CD4-positive, alpha-beta T cell treated with Interleukin-6 at 100 ng/mL for 8 hours (primary cell): ENCODE results near the gene RSPH6A.

Experiments used
- DNase-seq: peaks from one replicate; pipeline ENCODE4 v3.0.0-alpha.2; 2020; ENCODE audit warnings: mixed read lengths, low spot score

RSPH6A gene

DNA sequence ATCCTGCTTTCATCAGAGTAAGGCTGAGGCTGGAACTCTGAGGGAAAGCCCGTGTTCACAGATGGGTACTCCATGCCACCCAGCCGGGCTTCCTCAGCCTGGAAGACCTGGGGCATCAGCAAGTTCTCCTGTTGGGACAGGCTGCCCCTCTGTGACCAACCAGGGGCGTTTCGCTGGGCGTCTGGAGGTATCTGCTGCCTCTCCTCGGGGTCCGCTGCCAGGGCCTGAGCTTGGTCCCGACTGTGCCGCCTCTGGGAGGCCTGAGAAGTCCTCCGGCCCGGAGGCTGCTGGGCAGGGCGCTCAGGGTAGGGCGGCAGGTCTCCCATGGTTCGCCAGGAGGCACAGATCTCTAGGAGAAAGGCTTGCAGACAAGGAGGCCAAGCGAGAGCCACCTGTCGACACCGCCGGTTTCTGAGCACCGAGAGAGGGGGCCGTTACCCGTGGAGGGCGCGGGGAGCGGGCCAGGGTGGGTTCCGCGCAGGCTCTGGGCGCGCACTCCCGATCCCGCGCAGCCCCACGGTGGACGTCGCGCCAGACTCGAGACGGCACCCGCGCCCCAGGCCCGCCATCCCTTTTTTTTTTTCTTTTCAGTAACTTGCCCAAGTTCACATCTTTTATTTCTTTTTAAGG is at the start of gene RSPH6A:
Gene RSPH6A, minus strand, starts transcription at position 458 of the 630 bp plus-strand sequence. Its CDS starts 132 bp downstream, at position 326.
- DNase-seq: no peak

DNA sequence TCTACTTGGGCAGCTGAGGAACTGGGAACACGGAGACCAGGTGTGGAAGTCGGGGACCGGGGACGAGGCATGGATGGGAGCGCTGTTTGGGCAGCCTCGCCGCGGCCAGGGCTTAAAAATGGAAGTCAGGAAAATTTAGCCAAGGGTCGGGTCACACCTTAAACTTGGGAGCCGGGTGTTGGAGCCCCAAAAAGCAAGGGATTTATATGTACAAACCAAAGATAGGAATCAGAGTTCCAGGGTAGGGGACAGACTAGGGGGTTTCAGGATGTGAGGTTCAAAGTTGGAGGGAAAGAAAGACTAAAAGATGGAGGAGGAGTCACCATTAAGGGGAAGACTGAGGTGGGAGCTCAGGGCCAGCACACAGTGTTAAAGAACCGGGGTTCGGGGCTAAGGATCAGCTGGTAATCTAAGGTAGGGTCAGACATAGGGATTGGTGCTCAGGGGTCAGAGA is 49.5 kb upstream of the RSPH6A start:
- no peak for DNase-seq

DNA sequence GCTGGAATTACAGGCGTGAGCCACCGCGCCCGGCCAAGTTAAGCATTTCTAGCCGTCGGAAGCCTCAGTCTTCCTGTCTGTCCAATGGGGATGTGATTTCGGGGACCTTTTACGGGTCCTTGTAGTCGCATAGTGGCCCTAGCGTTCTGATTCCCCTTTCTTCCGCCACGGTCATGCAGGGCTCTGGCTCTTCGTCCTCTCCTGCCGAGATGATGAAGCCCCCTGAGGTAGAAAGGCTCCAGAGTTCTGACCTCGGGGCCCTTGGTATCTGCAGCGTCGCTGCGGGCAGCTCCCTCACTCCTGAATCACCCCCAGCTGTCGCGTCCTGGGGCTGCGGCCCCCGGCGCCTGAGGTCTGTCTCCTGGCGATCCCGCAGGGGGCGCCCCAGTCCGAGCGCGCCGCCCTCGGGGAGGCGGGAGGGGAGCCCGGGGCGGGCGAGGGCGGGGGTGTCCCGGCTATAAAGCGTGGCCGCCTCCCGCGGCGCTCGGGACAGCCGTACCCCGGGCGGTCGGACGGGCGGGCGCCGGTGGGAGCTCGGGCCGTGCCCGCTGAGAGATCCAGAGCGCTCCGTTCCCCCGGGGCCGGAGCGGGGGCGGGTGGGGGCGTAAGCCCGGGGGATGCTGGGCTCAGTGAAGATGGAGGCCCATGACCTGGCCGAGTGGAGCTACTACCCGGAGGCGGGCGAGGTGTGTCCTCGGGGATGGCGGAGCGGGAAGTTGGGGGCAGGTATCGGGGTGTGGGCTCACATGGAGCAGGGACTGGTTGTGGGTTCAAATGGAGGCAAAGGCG is 48.9 kb upstream of the RSPH6A start, which contains the start of gene FOXA3:
Gene FOXA3, plus strand, starts transcription at position 487 of the 789 bp plus-strand sequence. Its CDS starts 131 bp downstream, at position 618.
- peak; percentile 47 for DNase-seq

DNA sequence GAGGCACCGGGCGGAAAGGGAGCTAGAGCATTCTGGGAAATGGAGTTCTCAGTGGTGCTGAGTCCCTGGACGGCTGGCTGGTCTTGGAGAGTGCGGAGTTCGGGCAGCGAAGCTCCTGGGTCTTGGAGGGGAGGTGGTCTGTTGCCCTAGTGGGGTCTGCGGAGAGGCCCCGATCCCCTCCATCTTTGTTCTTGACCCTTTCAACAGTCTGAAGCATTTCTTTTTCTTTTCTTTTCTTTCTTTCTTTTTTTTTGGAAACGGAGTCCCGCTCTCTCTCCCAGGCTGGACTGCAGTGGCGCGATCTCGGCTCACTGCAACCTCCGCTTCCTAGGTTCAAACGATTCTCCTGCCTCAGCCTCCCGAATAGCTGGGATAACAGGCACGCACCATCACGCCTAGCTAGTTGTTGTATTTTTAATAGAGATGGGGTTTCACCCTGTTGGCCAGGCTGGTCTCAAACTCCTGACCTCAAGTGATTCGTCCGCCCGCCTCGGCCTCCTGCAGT is 48.3 kb upstream of the RSPH6A start:
- no peak for DNase-seq

DNA sequence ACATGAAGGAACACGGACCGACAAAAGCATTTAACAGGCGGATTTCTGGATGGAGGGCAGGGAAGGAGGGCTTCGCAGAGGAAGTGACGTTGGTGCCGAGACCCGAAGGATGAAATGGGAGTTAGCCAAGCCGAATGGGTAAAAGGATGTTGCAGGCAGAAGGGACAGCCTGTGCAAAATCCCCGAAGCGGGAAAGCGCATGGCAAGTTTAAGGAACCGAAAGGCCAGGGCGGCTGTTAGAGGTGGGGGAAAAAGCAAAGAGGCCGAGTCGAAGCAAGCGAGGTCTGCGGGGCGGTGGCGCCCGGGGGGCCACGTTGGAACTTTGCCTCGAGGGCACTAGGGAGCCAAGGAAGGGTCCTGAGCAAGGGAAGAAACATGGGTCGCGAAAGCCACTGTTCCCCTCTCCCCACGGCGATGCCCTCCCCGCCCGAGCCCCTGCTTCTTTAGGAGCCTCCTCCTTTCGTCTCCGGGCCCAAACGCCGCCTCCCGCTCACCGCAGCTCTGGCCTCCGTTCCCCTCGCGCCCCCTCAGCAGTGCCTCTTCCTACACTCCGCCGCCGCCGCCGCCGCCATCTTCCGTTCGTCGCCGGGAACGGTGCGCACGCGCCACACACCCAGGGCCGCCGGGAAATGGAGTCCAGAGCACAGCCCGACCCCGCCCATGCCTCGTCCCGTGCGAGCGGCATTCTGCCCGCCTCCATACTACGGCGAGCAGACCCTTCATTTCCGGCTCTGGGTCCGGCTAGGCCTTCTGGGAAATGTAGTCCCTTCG is 47.6 kb upstream of the RSPH6A start, which contains the start of gene SYMPK:
Gene SYMPK, minus strand, starts transcription at position 584 of the 771 bp plus-strand sequence. CDS start 8,652 bp downstream, outside the sequence.
- peak; percentile 99 for DNase-seq

DNA sequence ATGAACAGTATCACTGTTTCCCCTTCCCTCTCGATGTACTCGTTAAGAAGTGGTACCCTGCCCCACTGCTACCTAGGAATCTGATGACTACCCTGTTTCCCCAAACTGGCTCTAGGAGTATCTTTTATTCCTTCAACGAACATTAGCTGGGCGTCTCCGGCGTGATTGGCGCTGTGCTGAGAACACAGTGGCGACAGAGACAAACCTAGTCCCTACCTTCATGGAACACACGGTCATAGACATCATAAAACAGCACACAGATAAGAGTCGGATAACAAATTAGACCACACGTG is 47.1 kb upstream of the RSPH6A start:
- DNase-seq: no peak

DNA sequence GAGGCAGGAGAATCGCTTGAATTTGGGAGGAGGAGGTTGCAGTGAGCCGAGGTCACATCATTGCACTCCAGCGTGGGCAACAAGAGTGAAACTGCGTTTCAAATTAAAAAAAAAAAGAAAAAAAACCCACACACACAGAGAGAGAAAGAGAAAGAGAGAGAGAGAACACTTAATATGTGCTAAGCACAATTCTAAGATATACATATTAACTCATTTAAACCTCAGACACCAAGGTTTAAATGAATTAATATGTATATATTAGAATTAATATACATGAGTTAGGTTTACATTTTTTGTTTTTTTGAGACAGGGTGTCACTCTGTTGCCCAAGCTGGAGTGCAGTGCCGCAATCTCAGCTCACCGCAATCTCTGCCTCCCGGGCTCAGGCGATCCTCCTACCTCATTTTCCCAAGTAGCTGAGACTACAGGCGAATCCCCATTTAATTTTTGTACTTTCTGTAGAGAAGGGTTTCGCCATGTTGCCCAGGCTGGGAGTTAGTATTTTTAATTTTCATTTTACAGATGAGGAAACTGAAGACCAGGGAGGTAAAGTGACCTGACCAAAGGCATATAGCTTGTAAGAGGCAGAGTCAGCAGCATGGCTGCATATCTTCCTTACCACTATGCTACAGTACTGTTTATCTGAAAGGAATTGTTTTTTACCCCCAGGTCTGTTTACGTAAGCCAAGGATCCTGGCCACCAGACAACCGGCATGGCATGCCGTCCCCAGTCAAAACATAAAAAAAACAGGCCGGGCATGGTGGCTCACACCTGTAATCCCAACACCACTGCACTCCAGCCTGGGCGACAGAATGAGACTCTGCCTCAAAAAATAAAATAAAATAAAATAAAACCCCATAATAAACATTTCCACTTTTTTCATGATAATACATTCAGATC is 45.5 kb upstream of the RSPH6A start:
- no peak for DNase-seq

DNA sequence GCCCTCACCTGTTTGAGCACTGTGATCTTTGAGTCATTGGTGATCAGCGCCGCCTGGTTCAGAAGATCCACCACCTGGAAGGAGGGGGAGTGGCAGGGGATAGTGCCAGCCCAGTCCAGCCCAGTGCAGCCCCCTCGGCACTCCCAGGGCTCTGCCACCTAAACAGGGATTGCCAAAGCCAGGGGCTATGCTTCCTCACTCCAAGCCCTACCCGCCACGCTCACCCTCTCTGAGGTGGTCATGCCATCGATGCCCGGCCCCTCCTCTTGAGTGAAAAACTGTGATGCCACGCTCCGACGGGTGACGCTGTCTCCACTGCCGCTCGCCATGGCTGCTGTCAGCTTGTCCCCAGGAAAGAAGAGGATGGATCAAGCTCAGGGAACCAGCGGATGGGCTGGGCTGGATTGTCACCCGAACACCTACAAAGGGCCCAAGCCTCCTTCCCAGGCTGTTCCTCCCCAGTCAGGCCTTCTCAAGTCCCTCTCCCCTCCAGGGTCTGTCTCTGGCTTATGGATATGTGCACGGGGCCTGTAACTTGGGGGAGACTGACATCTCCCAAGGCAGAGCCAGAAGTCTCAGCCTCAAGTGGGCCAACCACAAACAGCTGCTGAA is 39.2 kb upstream of the RSPH6A start:
- no peak for DNase-seq

DNA sequence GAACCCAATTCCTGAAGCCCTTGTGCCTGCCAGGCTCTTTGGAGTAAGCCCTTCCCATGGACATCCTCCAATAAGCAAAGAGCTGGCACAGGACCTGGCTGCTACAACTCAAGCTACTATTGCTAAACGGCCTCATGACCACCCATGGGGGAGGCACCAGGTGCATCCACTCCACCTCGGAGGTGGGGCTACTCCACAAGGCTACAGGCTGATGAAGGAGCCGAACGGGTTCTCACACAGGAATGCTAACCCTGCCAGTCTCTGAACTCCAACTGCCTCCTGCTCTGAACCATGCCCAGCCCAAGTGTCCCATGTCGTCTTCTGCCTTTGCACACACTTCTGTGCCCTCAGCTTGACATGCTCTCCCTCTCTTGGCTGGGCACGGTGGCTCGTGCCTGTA is 37.9 kb upstream of the RSPH6A start:
- no peak for DNase-seq

DNA sequence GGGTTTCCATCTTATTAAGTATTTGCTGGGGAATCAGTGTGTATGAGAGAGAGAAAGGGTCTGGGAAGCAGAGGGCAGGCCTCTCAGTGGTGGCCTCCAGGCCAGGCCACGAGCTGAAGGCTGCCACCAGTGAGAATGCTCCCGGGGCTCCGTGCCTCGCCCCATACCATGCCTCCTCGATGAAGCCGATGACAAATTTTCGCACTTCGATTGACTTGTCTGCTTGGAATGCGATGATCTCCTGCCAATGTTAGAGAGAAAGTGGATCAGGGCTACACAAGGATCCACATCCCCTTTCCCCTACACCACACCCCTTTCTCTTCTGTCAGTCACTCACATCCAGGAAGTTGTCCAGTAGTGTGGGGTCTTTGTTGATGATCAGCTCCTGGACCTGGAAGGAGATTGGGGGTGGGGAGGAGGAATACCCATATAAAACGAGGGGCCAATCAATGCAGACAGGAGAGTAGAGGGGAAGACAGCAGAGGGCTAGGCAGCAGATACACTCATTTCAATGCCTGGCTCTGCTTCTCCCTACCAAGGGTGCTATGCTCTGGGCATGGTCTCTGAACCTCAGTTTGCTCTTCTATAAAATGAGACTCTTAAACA is 37.1 kb upstream of the RSPH6A start:
- DNase-seq: no peak

DNA sequence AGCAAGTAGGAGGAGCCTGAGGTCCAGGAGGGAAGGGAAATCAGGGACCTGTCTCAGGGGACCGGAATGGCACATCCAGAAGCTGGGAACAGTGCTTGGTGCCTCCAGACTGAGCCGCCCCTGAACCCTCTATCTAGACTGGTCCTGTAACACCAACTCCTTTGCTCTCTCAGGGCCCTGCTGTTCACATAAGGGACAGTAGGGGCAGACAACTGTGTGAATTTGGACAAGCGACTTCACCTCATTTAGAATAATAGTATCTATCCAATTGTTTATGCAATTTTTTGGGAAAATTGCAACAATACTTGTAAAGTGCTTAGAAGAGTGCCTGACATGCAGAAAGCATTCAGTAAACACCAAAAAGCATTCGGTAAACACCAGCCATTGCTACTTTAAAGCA is 33.8 kb upstream of the RSPH6A start:
- DNase-seq: no peak

DNA sequence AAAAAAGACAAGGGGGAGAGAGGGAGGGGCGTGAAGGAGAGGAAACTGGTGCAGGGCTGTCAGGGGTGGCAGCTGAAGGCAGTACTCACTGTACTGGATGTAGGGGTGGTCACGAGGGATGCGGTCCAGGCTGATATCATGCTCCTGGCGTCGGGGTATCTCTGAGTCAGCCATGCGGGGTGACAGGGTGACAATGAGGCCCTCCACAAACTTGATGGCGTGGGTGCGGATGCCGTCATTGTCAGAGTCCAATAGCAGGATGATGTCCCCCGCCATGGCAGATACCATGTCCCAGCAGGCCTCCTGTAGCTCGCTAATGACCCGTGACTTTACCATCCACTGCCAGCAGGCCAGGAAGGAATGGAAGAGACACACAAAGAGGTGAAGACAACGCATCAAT is 32.6 kb upstream of the RSPH6A start:
- no peak for DNase-seq

DNA sequence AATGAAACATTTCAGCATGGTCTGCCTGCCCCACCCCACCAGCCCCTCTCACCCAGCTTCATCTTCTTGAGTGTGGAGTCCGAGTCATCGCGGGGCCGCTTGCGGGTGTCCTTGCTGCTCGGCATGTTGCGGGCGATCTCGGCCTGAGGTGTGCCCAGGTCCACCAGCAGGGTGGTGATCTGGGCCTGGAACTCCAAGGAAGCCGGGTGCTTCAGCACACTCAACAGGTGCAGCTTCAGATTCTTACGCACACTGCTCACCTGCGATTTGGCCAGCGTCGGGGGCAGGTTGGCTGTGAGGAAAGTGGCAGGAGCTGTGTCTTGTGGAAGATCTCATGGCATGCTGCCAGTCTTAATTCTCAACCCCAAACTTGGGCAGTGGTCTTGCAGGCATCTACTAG is 27.1 kb upstream of the RSPH6A start:
- no peak for DNase-seq

DNA sequence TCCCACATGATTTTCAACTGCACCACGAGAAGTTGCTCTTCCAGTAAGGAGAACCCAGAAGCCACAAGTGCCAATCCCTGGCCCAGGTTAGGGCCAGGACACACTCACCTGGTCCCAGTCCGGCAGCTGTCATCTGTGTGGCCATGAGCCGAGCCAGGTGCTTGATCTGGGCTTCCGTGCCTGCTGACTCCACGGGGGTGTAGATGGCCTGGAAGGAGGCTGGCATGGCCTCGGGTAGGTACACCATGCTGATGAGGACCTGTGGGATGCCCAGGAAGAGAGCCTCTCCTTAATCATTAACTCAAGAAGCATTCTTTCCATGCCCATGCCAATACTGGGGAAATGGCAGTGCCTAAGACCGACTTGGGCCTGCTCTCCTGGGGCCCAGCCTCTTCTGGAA is 19.9 kb upstream of the RSPH6A start:
- DNase-seq: no peak

DNA sequence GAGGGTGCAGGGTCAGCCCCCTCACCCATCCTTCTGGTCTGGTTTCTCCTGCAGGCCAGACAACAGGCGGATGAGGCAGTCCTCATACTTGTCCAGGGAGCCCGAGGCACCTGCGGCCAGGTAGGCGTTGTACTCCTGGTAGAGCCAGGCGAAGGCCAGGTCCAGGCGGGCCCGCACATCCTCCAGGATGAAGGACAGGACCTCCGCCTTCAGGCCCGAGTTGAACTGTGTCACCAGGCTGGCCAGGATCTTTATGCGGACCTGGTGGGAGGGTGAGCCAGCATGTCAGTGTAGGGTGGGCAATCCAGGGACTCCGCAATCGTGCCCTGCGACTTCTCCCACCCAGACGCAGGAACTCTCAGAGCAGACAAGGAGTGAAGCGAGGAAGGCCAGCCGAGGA is 13.8 kb upstream of the RSPH6A start:
- no peak for DNase-seq

DNA sequence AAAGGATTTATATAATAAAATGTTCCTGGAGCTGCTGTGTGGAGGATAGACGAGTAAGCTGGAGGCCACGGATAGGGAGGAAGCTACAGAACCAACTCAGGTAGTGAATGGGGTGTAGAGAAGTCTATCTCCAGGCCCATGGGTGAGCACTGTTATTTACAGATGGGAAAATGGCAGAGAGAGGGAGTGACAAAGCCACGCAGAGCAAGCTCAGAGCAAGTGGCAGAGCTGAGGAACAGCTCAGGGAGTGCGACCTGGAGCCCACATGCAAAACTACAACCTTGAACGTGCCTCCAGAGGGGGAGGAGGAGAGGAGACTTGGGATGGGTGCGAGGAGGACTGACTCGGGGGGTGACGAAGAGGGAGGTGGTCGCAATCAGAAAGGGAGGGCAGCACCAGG is 13.4 kb upstream of the RSPH6A start:
- no peak for DNase-seq

DNA sequence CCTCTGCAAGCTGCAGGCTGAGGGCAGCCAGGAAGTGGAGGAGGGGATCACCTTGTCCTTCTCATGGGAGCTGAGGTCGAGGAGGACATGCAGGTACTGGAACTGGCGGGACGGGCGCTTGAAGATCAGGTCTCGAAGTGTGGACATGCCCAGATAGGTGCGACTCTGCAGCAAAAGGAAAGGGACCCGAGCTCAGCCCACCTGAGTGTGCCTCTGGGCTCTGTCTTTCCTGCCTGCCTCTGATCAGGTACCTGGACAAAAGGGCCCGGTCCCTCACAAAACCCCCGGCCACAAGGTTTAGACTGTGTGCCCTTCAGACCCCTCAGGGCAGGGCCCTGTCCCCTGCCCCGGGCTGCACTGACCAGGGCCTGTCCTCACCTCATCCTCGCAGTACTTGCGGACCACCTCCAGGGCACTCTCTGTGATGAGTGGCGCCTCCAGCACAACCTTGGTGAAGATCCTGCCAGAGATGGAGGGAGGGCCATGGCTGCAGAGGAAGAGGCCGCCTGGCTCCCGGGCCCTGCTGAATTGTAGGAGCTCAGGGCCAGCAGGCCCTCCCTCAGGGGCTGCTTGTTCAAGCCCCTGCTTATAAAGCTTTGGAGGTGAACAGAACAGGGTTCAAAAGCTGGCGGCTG is 12.5 kb upstream of the RSPH6A start:
- DNase-seq: no peak

DNA sequence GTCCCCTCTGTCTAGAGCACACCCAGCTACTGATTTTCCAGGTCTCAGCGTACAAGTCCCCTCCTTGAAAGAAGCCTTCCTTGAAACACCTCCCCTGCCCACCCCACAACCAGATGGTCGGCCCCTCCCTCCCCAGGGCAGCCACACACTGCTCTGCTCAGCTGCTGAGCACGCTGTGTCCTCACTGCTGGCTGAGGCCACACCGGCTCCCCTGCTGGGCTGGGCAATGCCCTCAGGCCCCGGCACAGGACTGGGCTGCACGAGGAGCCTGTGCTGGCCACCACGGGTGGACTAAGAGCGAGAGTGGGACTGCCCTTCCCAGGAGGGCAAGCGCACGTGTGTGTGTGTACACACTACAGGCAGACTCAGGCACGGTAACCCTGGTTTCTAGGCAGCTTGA is 11.8 kb upstream of the RSPH6A start:
- DNase-seq: no peak

DNA sequence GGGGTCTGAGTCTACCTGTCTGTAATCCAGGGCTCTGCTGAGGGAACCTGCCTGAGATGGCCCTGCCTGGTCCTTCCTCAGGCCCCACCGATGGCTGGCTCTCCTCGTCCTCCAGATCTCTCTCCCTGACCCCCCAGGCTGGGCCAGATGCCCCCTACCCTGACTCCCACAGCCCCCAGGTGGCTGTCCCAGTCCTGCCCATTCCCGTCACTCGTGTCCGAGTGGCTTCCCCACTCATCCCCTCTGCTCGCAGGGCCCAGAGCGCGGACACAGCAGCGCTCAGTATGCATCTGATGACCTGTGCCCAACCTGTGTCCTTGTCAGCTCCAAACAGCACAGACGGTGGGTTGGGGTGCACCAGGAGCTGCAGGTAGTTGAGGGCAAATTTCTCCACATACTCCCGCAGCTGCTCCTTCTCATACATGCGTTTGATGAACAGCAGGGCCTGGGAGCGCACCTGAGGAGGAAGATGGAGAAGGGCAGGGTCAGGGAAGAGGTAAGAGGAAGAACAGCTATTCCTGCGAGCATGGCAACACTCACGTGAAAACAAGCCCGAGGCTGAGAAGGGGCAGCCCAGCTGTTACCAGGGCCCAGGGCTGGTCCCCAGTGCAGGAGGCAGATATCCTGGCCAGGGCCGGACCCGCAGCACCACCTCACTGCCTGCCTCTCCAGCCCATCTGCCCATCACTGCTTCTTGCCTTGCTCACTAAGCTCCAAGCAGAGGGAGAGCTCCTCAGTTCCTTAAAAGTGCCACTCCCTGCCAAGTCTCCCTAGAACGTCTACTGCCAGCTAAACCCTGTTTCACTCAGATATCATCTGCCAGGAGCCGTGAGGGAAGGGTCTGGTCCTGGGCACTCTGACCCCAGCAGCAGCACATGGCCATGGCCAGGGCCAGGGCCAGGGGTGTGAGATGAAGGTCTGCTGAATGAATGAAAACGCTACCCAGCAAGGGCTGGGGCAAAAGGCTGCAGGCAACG is 11.1 kb upstream of the RSPH6A start:
- DNase-seq: no peak
